ENCODE results near the gene PTH2. TPM values are rescaled to one million over a fixed set of nuclear protein-coding genes. Genes with fewer than 3 reads are reported as not detected.

The PTH2 gene
- total RNA-seq, 1 experiment from 2014 or later = 1.0 TPM

DNA sequence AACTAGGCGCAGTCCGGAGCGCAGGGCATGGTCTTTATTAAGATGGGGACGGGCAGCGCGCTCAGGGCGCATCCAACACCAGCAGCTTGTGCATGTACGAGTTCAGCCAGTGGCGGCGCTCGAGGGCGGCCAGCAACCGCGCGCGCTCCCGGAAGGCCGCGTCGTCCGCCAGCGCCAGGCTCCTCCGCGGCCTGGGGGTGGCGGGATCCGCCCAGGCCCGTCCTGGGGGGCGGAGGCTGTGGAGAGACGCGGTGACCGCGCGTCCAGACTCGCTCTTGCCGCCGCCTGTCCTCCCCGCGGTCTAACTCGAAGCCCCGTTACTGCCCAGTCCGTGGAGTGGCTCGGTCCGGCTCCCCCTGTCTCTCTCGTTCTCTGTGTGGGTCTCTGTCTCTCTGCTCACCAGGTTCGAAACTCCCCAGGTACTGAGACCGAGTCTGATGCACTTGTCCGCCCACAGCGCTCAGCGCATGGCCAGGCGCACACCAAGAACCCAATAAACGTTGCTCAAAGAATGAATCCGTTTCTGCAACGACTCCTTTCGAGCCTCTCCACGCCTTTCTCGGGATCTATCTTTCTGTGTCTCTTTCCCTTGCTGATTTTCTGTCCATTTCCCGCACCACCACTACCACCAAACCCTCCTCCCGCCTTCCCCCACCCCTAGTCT, 702 bp downstream of the PTH2 start:
- Mint-ChIP-seq H3K36me3 (no peaks in the 10 kb centered on the region), H3K9me3 (no peaks in the 10 kb centered on the region), H3K27me3 (ENCODE audit: low read depth) (peaks cover 88% of the 10 kb centered on the region), H3K4me1 (peaks cover 76% of the 10 kb centered on the region), H3K4me3 (peak overlapping the region; percentile 80), H3K27ac (no peak overlapping the region)
- ATAC-seq (peak; percentile 42), DNase-seq (ENCODE audit: low spot score) (peak; percentile 85)
- ChIA-PET POLR2A (interaction anchor here (0.6 to 1.4 kb wide), 2 partner anchors 10 to 19 kb away, joined by 3 to 4 read pairs; no protein-coding TSS in a partner anchor), CTCF (interaction anchor here (0.6 to 8.4 kb wide), 24 partner anchors 9 to 224 kb away, joined by 3 to 120 read pairs (median 4); partner anchors contain the start of genes DKKL1, KASH5, PIH1D1 and TEAD2)
- TF ChIP-seq, protein P1, sequence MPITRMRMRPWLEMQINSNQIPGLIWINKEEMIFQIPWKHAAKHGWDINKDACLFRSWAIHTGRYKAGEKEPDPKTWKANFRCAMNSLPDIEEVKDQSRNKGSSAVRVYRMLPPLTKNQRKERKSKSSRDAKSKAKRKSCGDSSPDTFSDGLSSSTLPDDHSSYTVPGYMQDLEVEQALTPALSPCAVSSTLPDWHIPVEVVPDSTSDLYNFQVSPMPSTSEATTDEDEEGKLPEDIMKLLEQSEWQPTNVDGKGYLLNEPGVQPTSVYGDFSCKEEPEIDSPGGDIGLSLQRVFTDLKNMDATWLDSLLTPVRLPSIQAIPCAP (CRISPR knock-in tag; IDR thresholded peaks at IDR 0.05) = peak; percentile 43; the same call in 1 of the 2 replicates
- TF ChIP-seq CTCF (IDR thresholded peaks at IDR 0.05) (peak; percentile 65; the same call in 1 of the 2 replicates), ZNF423 (CRISPR knock-in tag; IDR thresholded peaks at IDR 0.05) (no peak), GTF2I (CRISPR knock-in tag; conservative IDR thresholded peaks at IDR 0.05) (no peak), ZNF121 (CRISPR knock-in tag; IDR thresholded peaks at IDR 0.05) (no peak), E2F5 (CRISPR knock-in tag; IDR thresholded peaks at IDR 0.05) (peak; percentile 89), RELA (CRISPR knock-in tag; IDR thresholded peaks at IDR 0.05; ENCODE audit: borderline replicate concordance) (no peak), FOXP4 (CRISPR knock-in tag; IDR thresholded peaks at IDR 0.05) (peak; percentile 71; the same call in 1 of the 2 replicates), ATF6 (CRISPR knock-in tag; IDR thresholded peaks at IDR 0.05) (no peak), ZNF416 (CRISPR knock-in tag; IDR thresholded peaks at IDR 0.05) (no peak), FOXK1 (CRISPR knock-in tag; IDR thresholded peaks at IDR 0.05) (no peak), E2F4 (CRISPR knock-in tag; IDR thresholded peaks at IDR 0.05; ENCODE audit: borderline replicate concordance, low read depth) (no peak), IRF2 (CRISPR knock-in tag; IDR thresholded peaks at IDR 0.05; ENCODE audit: borderline replicate concordance, low read depth) (no peak), ATF2 (CRISPR knock-in tag; IDR thresholded peaks at IDR 0.05; ENCODE audit: borderline replicate concordance, low read depth) (no peak), CREM (CRISPR knock-in tag; IDR thresholded peaks at IDR 0.05) (peak; percentile 29; the same call in 1 of the 2 replicates), ZNF317 (CRISPR knock-in tag; IDR thresholded peaks at IDR 0.05; ENCODE audit: borderline replicate concordance, low read depth) (0 out of 2 replicates have a peak, but pooled peaks have one; percentile 18), TP53 (CRISPR knock-in tag; IDR thresholded peaks at IDR 0.05) (no peak), ZBTB43 (CRISPR knock-in tag; IDR thresholded peaks at IDR 0.05) (no peak)
- TF ChIP-seq, protein P2, sequence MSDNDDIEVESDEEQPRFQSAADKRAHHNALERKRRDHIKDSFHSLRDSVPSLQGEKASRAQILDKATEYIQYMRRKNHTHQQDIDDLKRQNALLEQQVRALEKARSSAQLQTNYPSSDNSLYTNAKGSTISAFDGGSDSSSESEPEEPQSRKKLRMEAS (CRISPR knock-in tag; IDR thresholded peaks at IDR 0.05) = peak; percentile 50; the same call in 1 of the 2 replicates
- TF ChIP-seq, protein P3, sequence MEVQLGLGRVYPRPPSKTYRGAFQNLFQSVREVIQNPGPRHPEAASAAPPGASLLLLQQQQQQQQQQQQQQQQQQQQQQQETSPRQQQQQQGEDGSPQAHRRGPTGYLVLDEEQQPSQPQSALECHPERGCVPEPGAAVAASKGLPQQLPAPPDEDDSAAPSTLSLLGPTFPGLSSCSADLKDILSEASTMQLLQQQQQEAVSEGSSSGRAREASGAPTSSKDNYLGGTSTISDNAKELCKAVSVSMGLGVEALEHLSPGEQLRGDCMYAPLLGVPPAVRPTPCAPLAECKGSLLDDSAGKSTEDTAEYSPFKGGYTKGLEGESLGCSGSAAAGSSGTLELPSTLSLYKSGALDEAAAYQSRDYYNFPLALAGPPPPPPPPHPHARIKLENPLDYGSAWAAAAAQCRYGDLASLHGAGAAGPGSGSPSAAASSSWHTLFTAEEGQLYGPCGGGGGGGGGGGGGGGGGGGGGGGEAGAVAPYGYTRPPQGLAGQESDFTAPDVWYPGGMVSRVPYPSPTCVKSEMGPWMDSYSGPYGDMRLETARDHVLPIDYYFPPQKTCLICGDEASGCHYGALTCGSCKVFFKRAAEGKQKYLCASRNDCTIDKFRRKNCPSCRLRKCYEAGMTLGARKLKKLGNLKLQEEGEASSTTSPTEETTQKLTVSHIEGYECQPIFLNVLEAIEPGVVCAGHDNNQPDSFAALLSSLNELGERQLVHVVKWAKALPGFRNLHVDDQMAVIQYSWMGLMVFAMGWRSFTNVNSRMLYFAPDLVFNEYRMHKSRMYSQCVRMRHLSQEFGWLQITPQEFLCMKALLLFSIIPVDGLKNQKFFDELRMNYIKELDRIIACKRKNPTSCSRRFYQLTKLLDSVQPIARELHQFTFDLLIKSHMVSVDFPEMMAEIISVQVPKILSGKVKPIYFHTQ (CRISPR knock-in tag; IDR thresholded peaks at IDR 0.05) = no peak
